Keratinocyte (primary cell): Measurements from ENCODE around the gene GPS1. TPM values are rescaled to one million over a fixed set of nuclear protein-coding genes. Genes with fewer than 3 reads are reported as not detected.

Experiments used
- DNase-seq: peaks from one replicate; pipeline ENCODE4 v3.0.0-alpha.2; 2011; ENCODE audit warnings: low read depth, missing footprints, low spot score
- FAIRE-seq: peaks from 2 replicates; lab custom pipeline; 2011; peaks lifted over from hg19 to GRCh38; lab: Jason Lieb, UNC
- H2AFZ ChIP-seq: 2 replicates; pipeline ENCODE4 v1.6.0; 2012; ENCODE audit warnings: low read length, control low read depth, inconsistent platforms; ENCODE audit not compliant: control insufficient read depth
- H3K27ac ChIP-seq: 2 replicates; pipeline ENCODE4 v1.5.1; 2011; ENCODE audit warnings: low read length; ENCODE audit not compliant: control insufficient read depth, insufficient read depth
- H3K27me3 ChIP-seq: 3 replicates; pipeline ENCODE4 v1.6.0; 2011; ENCODE audit warnings: low read length; ENCODE audit not compliant: control insufficient read depth, insufficient read depth; ENCODE audit errors: extremely low read depth
- H3K36me3 ChIP-seq, 2 experiments: 2 replicates in 1 of 2; 3 replicates in 1 of 2; pipeline ENCODE4 v1.5.1; 2011; ENCODE audit warnings: low read length in 2 of 2, mild to moderate bottlenecking in 1 of 2; ENCODE audit not compliant: control insufficient read depth in 2 of 2, insufficient read depth in 2 of 2; ENCODE audit errors: extremely low read depth in 1 of 2
- H3K4me1 ChIP-seq: 3 replicates; pipeline ENCODE4 v1.5.1; 2011; ENCODE audit warnings: low read length; ENCODE audit not compliant: control insufficient read depth, insufficient read depth; ENCODE audit errors: extremely low read depth
- H3K4me2 ChIP-seq: 3 replicates; pipeline ENCODE4 v1.6.0; 2011; ENCODE audit warnings: low read depth, low read length; ENCODE audit not compliant: control insufficient read depth, insufficient read depth; ENCODE audit errors: extremely low read depth
- H3K4me3 ChIP-seq, 3 experiments: fragments of 200-600 bp in 1 of 3; sonication (generic) in 1 of 3; 2 replicates in 2 of 3; 3 replicates in 1 of 3; pipeline ENCODE4 v1.5.1; 2011 to 2016; ENCODE audit warnings: low read length in 3 of 3, mild to moderate bottlenecking in 3 of 3, control low read depth in 2 of 3, inconsistent platforms in 1 of 3, low read depth in 1 of 3, mixed read lengths in 1 of 3, mixed run types in 1 of 3, moderate library complexity in 1 of 3; ENCODE audit not compliant: control insufficient read depth in 2 of 3, insufficient read depth in 2 of 3; ENCODE audit errors: extremely low read depth in 1 of 3
- H3K79me2 ChIP-seq: 2 replicates; pipeline ENCODE4 v1.6.0; 2012; ENCODE audit warnings: low read length; ENCODE audit not compliant: control insufficient read depth, insufficient read depth
- H3K9ac ChIP-seq: 3 replicates; pipeline ENCODE4 v1.6.0; 2011; ENCODE audit warnings: low read length; ENCODE audit not compliant: control insufficient read depth, insufficient read depth; ENCODE audit errors: extremely low read depth
- H3K9me1 ChIP-seq: 3 replicates; pipeline ENCODE4 v1.6.0; 2011; ENCODE audit warnings: low read length; ENCODE audit not compliant: control insufficient read depth, insufficient read depth; ENCODE audit errors: extremely low read depth
- H3K9me3 ChIP-seq: 2 replicates; pipeline ENCODE4 v1.5.1; 2012; ENCODE audit warnings: low read depth, low read length; ENCODE audit not compliant: control insufficient read depth
- H4K20me1 ChIP-seq: 3 replicates; pipeline ENCODE4 v1.6.0; 2011; ENCODE audit warnings: low read length; ENCODE audit not compliant: control insufficient read depth, insufficient read depth; ENCODE audit errors: extremely low read depth
- EZH2 ChIP-seq: IDR thresholded peaks from one replicate; pipeline ENCODE4 v1.6.1; 2012; ENCODE audit warnings: inconsistent platforms, mild to moderate bottlenecking, low read length, moderate library complexity
- dilution Hi-C: fragments of 300-500 bp; cut with MboI; formaldehyde crosslinking; loops from one replicate; pipeline ENCODE4 v1.7.0; 2020; ENCODE audit warnings: low sequenced_read_pairs; ENCODE audit not compliant: extremely low pct_ligation_motif_present
- polyA plus RNA-seq, 5 experiments: library from polyadenylated mRNA; depleted of rRNA in 3 of 5; stranded (reverse) in 3 of 5; stranded (forward) in 1 of 5; unstranded in 1 of 5; fragments of >200 nt; gene quantifications; 1 replicate in 1 of 5; 2 replicates in 3 of 5; 3 replicates in 1 of 5; pipeline versions ENCODE4 v1.2.1 to v1.2.3, GENCODE V29; 2011 to 2012; ENCODE audit warnings: missing spikeins in 2 of 5, low read depth in 1 of 5, low replicate concordance in 1 of 5
- TF ChIP-seq, protein P1 (sequence below), 3 experiments: IDR thresholded peaks in 1 of 3; conservative IDR thresholded peaks in 1 of 3; optimal IDR thresholded peaks in 1 of 3; 2 replicates in 2 of 3; 3 replicates in 1 of 3; pipeline versions ENCODE3 to v1.5.1; 2011; ENCODE audit warnings: low read length in 3 of 3, mild to moderate bottlenecking in 3 of 3, moderate library complexity in 2 of 3, control low read depth in 1 of 3, inconsistent platforms in 1 of 3; ENCODE audit not compliant: insufficient read depth in 2 of 3; ENCODE audit errors: extremely low read depth in 1 of 3

The GPS1 gene
- polyA plus RNA-seq, 1 donor (not counting 4 experiments of a cell fraction or from before 2014, with no cell fraction given) = 60.4 TPM

DNA sequence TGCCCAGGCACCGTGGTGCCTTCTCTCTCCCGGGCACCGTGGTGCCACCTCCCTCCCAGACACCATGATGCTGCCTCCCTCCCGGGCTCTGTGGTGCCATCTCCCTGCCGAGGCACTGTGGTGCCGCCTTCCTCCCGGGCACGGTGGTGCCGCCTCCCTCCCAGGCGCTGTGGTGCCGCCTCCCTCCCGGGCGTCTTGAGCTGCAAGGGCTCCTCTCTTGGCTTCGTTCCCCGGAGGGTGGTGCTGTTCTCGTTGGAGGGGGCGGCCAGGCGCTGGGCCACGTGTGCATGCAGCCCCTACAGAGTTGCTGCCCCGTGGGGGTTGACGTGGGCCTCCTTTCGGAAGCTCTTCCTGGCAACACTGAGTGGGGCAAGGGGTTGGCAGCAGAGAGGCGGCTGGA is 37.3 kb upstream of the GPS1 start:
- Histone ChIP-seq H3K9me3 (no peaks in the 10 kb centered on the region), H3K4me3 (no peak overlapping the region), H3K79me2 (no peaks in the 10 kb centered on the region), H3K9ac (no peak overlapping the region), H4K20me1 (no peaks in the 10 kb centered on the region), H3K4me1 (peaks cover 18% of the 10 kb centered on the region), H3K36me3 (peaks cover 0 to 4% of the 10 kb centered on the region in 2 experiments), H3K27me3 (no peaks in the 10 kb centered on the region), H3K9me1 (no peaks in the 10 kb centered on the region), H3K27ac (no peak overlapping the region), H2AFZ (no peak overlapping the region), H3K4me2 (no peak overlapping the region)
- DNase-seq = no peak
- dilution Hi-C loops = no loop called here
- no peak for FAIRE-seq
- TF ChIP-seq, protein P1, sequence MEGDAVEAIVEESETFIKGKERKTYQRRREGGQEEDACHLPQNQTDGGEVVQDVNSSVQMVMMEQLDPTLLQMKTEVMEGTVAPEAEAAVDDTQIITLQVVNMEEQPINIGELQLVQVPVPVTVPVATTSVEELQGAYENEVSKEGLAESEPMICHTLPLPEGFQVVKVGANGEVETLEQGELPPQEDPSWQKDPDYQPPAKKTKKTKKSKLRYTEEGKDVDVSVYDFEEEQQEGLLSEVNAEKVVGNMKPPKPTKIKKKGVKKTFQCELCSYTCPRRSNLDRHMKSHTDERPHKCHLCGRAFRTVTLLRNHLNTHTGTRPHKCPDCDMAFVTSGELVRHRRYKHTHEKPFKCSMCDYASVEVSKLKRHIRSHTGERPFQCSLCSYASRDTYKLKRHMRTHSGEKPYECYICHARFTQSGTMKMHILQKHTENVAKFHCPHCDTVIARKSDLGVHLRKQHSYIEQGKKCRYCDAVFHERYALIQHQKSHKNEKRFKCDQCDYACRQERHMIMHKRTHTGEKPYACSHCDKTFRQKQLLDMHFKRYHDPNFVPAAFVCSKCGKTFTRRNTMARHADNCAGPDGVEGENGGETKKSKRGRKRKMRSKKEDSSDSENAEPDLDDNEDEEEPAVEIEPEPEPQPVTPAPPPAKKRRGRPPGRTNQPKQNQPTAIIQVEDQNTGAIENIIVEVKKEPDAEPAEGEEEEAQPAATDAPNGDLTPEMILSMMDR (optimal IDR thresholded peaks at IDR 0.05 in 1 of 3, IDR thresholded peaks at IDR 0.05 in 1 of 3, conservative IDR thresholded peaks at IDR 0.05 in 1 of 3; ENCODE audit: extremely low read depth in 1 of 3, insufficient read depth in 2 of 3, low read length in 3 of 3) = peak; percentile 19 to 63 (median 39)
- no peak for TF ChIP-seq EZH2

DNA sequence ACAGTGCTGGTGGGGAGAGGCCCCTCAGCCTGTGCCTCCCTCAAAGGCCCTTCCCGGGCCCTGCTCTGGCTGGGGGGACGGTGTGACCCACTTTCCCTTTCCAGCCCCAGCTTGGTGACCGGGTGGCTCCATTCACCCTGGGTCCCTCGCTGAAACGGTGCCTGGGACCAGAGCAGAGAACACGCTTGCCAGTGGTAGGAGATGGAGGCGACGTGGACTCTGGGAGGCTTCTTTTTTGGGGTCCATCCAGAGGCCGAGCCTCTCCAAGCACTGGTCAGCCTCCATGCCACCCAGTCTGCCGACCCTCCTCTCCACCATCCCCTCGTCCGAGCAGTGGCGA is 36.8 kb upstream of the GPS1 start:
- no peak for TF ChIP-seq EZH2
- TF ChIP-seq, protein P1 (optimal IDR thresholded peaks at IDR 0.05 in 1 of 3, IDR thresholded peaks at IDR 0.05 in 1 of 3, conservative IDR thresholded peaks at IDR 0.05 in 1 of 3; ENCODE audit: extremely low read depth in 1 of 3, insufficient read depth in 2 of 3, low read length in 3 of 3) = no peak
- dilution Hi-C loops = no loop called here
- no peaks in the 10 kb centered on the region for H3K9me1 ChIP-seq
- no peak overlapping the region for H3K9ac ChIP-seq
- H3K9me3 ChIP-seq = no peaks in the 10 kb centered on the region
- H3K27me3 ChIP-seq = no peaks in the 10 kb centered on the region
- H3K27ac ChIP-seq = no peak overlapping the region
- H3K79me2 ChIP-seq = no peaks in the 10 kb centered on the region
- peaks cover 18% of the 10 kb centered on the region for H3K4me1 ChIP-seq
- H2AFZ ChIP-seq = no peak overlapping the region
- H3K36me3 ChIP-seq = peaks cover 0 to 4% of the 10 kb centered on the region in 2 experiments
- H3K4me2 ChIP-seq = no peak overlapping the region
- no peak overlapping the region for H3K4me3 ChIP-seq
- peaks cover 1% of the 10 kb centered on the region for H4K20me1 ChIP-seq
- FAIRE-seq (no peak), DNase-seq (no peak)
